AG04449 (cell line): Measurements from ENCODE around the gene MEDAG.
A peak's percentile ranks its signal among the peaks of the same experiment; 100 is the strongest.

ENCODE experiments used
- CTCF ChIA-PET: fragments of 350-600 bp; formaldehyde crosslinking; extraction: SDS; loops from one replicate; lab custom pipeline; 2021; ENCODE audit warnings: antibody characterized with exemption; lab: Yijun Ruan, JAX
- POLR2A ChIA-PET: fragments of 400-600, 350-600 bp; formaldehyde crosslinking; extraction: SDS; loops from one replicate; lab custom pipeline; 2020; ENCODE audit warnings: antibody characterized with exemption, inconsistent platforms; lab: Yijun Ruan, JAX
- DNase-seq: peaks from one replicate; pipeline ENCODE4 v3.0.0-alpha.2; 2010; ENCODE audit warnings: low read depth, low spot score
- H3K4me3 ChIP-seq: 2 replicates; pipeline ENCODE4 v1.5.1; 2011; ENCODE audit warnings: low read depth, mild to moderate bottlenecking, control low read depth, low read length
- TF ChIP-seq, protein P1 (sequence below): IDR thresholded peaks from one replicate; pipeline ENCODE4 v1.5.1; 2011; ENCODE audit warnings: mild to moderate bottlenecking, moderate library complexity, low read length, control low read depth, inconsistent platforms; ENCODE audit not compliant: insufficient read depth; ENCODE audit errors: missing control alignments

MEDAG gene

DNA sequence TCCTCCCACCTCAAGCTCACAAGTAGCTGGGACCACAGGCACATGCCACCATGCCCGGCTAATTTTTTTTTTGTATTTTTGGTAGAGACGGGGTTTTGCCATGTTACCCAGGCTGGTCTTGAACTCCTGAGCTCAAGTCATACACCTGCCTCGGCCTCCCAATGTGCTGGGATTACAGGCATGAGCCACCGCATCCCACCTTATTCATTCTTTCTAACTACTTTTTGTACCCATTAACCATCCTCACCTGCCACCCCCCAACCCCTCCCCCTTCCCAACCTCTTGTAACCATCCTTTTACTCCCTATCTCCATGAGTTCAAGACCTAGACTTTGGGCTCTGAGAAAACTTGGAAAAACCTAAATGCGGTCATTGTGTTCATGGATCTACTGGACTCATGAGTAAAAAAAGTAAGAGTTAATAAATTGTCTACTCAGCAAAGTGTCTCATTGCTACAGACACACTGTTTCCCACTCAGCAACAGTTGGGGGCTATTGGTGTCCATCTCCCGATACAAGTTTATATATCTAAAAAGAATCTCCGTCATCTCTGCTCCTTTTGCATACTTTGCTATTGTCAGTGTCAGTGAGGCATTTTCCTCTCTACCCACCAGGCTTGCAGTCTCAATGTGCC is 44.1 kb upstream of the MEDAG start:
- no peak overlapping the region for H3K4me3 ChIP-seq
- POLR2A ChIA-PET = no interaction called here

DNA sequence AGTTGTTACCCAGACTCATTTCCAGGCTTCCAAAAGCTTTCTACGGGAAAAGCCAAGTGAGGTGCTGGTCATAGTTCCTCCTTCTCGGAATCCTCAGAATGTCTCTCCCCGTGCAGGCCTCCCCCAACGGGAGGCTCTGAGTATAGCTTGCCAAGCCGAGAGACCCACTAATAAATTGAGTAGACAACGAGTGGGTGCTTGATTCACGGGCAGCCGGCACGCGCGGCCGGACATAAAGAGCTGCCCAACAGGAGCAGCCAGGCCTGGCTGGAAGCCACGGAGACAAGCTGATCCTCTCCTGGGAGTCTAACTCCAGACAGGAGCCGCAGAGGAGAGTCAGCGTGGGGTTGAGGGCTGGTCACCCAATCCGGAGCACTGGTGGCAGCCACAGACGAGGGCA is 43.4 kb upstream of the MEDAG start:
- CTCF ChIA-PET = interaction anchor here (1.6 kb wide), 1 partner anchor 182 kb away, joined by 8 read pairs; no protein-coding TSS in a partner anchor
- TF ChIP-seq, protein P1, sequence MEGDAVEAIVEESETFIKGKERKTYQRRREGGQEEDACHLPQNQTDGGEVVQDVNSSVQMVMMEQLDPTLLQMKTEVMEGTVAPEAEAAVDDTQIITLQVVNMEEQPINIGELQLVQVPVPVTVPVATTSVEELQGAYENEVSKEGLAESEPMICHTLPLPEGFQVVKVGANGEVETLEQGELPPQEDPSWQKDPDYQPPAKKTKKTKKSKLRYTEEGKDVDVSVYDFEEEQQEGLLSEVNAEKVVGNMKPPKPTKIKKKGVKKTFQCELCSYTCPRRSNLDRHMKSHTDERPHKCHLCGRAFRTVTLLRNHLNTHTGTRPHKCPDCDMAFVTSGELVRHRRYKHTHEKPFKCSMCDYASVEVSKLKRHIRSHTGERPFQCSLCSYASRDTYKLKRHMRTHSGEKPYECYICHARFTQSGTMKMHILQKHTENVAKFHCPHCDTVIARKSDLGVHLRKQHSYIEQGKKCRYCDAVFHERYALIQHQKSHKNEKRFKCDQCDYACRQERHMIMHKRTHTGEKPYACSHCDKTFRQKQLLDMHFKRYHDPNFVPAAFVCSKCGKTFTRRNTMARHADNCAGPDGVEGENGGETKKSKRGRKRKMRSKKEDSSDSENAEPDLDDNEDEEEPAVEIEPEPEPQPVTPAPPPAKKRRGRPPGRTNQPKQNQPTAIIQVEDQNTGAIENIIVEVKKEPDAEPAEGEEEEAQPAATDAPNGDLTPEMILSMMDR = no peak
- no peak overlapping the region for H3K4me3 ChIP-seq
- POLR2A ChIA-PET = no interaction called here
- no peak for DNase-seq

More for the DNA sequence above, 44.1 kb upstream of the MEDAG start:
- TF ChIP-seq, protein P1 = no peak
- CTCF ChIA-PET = no interaction called here
- DNase-seq = no peak

DNA sequence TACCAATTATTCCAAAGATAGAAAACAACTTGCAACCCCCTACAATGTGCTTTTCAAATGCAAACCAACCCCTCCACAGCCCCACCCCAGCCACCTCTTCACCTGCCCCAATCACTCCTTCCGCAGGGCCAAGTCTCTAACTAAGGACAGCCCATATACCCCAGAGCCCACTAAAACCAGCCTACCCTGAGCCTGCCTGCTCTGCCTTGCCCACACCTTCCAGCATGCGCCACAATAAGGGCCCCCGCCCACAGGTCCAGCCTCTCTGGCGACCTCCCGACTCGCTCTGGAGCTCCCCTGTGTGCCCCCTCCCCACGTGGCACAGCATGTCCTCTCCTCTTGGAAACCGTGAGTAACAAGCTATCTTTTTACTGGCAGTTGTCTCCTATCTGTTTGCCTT is 42.8 kb upstream of the MEDAG start:
- no peak overlapping the region for H3K4me3 ChIP-seq
- no peak for DNase-seq
- TF ChIP-seq, protein P1 = no peak
- ChIA-PET POLR2A (no interaction called here), CTCF (interaction anchor here (0.7 to 1.6 kb wide), 3 partner anchors 61 to 182 kb away, joined by 3 to 8 read pairs (median 3); no protein-coding TSS in a partner anchor)

DNA sequence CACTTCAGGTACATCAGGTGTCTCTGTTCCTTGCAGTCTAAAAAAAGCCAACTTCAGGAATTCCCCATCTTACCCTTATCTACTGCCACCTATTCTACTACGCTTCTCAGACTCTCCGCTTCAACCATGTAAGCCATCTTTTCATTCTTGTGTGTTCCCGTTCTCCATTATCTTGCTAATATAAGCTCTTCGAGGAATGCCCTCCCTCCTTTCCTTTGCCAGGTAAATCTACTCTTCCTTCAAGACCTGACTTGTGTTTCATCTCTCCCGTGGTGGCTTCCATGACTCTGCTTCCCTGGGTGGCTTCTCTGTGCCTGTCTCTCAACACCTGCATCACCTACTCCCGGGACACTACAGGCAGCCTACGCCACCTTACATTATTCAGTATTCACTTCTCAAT is 42.3 kb upstream of the MEDAG start:
- ChIA-PET POLR2A (no interaction called here), CTCF (interaction anchor here (0.7 to 4.8 kb wide), 4 partner anchors 17 to 181 kb away, joined by 3 to 20 read pairs (median 6); no protein-coding TSS in a partner anchor)
- DNase-seq = no peak
- H3K4me3 ChIP-seq = no peak overlapping the region
- TF ChIP-seq, protein P1 = no peak

DNA sequence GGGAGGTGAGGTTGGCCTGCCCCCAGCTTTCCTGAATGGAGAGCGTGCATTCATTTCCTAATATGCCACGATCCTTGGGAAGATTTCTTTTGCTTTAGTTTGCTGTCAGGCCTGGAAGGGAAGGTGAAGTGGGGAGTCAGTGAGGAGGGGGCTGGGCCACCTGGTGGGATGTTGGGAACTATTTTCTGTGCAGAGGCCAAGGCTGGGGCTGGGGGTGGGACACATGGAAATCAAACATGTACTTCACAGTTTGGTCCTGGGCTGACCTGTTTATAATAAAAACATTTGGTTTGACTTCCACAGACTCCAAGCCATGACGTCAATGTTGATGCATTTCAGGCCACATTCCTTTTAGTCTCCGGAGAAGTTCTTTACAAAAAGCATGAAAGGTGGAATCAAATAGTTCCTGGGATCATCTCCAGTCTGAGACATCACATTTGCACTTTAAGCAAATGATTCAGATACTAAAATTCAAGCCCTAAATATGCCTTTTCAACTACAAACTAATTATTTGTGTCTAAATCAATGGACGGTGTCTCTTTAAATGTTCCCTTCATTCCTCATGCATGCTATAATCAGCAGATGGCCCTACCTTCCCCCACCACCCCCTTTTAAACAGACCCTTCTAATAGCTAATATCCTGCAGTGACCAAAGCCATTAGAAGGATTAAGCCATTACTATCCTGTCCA is 41.5 kb upstream of the MEDAG start:
- ChIA-PET CTCF (interaction anchor here (0.6 to 5.1 kb wide), 28 partner anchors 9 to 732 kb away, joined by 3 to 49 read pairs (median 7); partner anchors contain the start of gene USPL1), POLR2A (interaction anchor here (0.6 to 1.6 kb wide), 2 partner anchors 16 to 314 kb away, joined by 4 read pairs; no protein-coding TSS in a partner anchor)
- TF ChIP-seq, protein P1 = no peak

More for the DNA sequence above, 41.5 kb upstream of the MEDAG start:
- no peak overlapping the region for H3K4me3 ChIP-seq
- peak; percentile 94 for DNase-seq
